Activated CD4-positive, alpha-beta T cell treated with anti-CD3 and anti-CD28 coated beads for 36 hours (primary cell): Measurements from ENCODE around the gene STIM1. TPM values are rescaled to one million over a fixed set of nuclear protein-coding genes. Genes with fewer than 3 reads are reported as not detected.

Experiments used
- ATAC-seq: fragments of 200-7000 bp; cut with Tn5 transposase; one replicate; pipeline ENCODE4 v1.10.0; 2021; ENCODE audit warnings: mild to moderate bottlenecking, moderate library complexity
- CTCF ChIA-PET: fragments of 350-600 bp; sonication (Branson Sonifier 250); formaldehyde crosslinking; loops from one replicate; lab custom pipeline; 2021; ENCODE audit warnings: antibody characterized with exemption; lab: Charles Lee
- POLR2A ChIA-PET: fragments of 350-600 bp; sonication (Branson Sonifier 250); formaldehyde crosslinking; loops from one replicate; lab custom pipeline; 2021; ENCODE audit warnings: antibody characterized with exemption, inconsistent platforms; lab: Charles Lee
- DNase-seq: peaks from one replicate; pipeline ENCODE4 v3.0.0-alpha.2; 2020
- H3K27ac Mint-ChIP-seq: one replicate; pipeline ENCODE4 v1.8.0; 2021; ENCODE audit warnings: mixed read lengths
- H3K27me3 Mint-ChIP-seq: one replicate; pipeline ENCODE4 v1.8.0; 2021; ENCODE audit warnings: mixed read lengths
- H3K36me3 Mint-ChIP-seq: one replicate; pipeline ENCODE4 v1.8.0; 2021; ENCODE audit warnings: low read depth, mixed read lengths
- H3K4me1 Mint-ChIP-seq: one replicate; pipeline ENCODE4 v1.8.0; 2021; ENCODE audit warnings: mixed read lengths
- H3K4me3 Mint-ChIP-seq: one replicate; pipeline ENCODE4 v1.8.0; 2021; ENCODE audit warnings: mild to moderate bottlenecking, moderate library complexity, mixed read lengths
- H3K9me3 Mint-ChIP-seq: one replicate; pipeline ENCODE4 v1.8.0; 2021; ENCODE audit warnings: low read depth, mixed read lengths
- intact Hi-C, 2 experiments: fragments of 100-400 bp; cut with DNase I in 1 of 2; cut with micrococcal nuclease in 1 of 2; formaldehyde crosslinking; loops; one replicate each; pipeline versions ENCODE4 v1.14.2 to v1.15.1; 2022 to 2024; cut with DNase I, micrococcal nuclease
- total RNA-seq, 2 experiments: library from RNA; stranded (reverse); gene quantifications; one replicate each; pipeline ENCODE4 v1.2.3, GENCODE V29; 2021

The STIM1 gene
- total RNA-seq, 2 experiments from 2014 or later: 60.0 to 62.6 TPM

- Mint-ChIP-seq H3K4me1 (peaks cover 84% of the 10 kb centered on the region), H3K4me3 (no peak overlapping the region), H3K27me3 (no peaks in the 10 kb centered on the region), H3K36me3 (peaks cover 29% of the 10 kb centered on the region), H3K27ac (peak overlapping the region; percentile 81), H3K9me3 (peaks cover 8% of the 10 kb centered on the region)
- POLR2A ChIA-PET: no interaction called here
- intact Hi-C loops: loop anchor here in 1 of 2 experiments (5.0 kb wide), 1 partner anchor 124 kb away; no protein-coding TSS in a partner anchor
- CTCF ChIA-PET: interaction anchor here (0.8 to 1.7 kb wide), 6 partner anchors 15 to 131 kb away, joined by 3 to 6 read pairs (median 4); no protein-coding TSS in a partner anchor
- no peak for ATAC-seq
- DNase-seq: no peak
These were observed 87.6 kb downstream of the STIM1 start for GRCh38 chr11:3942956-3943497.

GRCh38 chr11:3944198-3944597 is 88.7 kb downstream of the STIM1 start:
- intact Hi-C loops: loop anchor here in 1 of 2 experiments (5.0 kb wide), 1 partner anchor 123 kb away; no protein-coding TSS in a partner anchor
- POLR2A ChIA-PET: no interaction called here
- Mint-ChIP-seq H3K36me3 (peaks cover 31% of the 10 kb centered on the region), H3K4me1 (peaks cover 89% of the 10 kb centered on the region), H3K4me3 (no peak overlapping the region), H3K27ac (peak overlapping the region; percentile 70), H3K9me3 (peaks cover 8% of the 10 kb centered on the region), H3K27me3 (no peaks in the 10 kb centered on the region)
- CTCF ChIA-PET: interaction anchor here (0.6 to 2.1 kb wide), 5 partner anchors 7 to 129 kb away, joined by 3 to 4 read pairs (median 3); no protein-coding TSS in a partner anchor
- DNase-seq (no peak), ATAC-seq (no peak)

GRCh38 chr11:3946455-3947017 is 91.1 kb downstream of the STIM1 start:
- POLR2A ChIA-PET: no interaction called here
- ATAC-seq (peak; percentile 18), DNase-seq (no peak)
- intact Hi-C loops: loop anchor here in 1 of 2 experiments (1.0 kb wide), 1 partner anchor 13 kb away; no protein-coding TSS in a partner anchor
- CTCF ChIA-PET: interaction anchor here (1.2 to 2.0 kb wide), 3 partner anchors 7 to 97 kb away, joined by 4 to 7 read pairs (median 6); no protein-coding TSS in a partner anchor
- peaks cover 94% of the 10 kb centered on the region for H3K4me1 Mint-ChIP-seq
- peaks cover 8% of the 10 kb centered on the region for H3K9me3 Mint-ChIP-seq
- peak overlapping the region; percentile 34 for H3K4me3 Mint-ChIP-seq
- H3K27me3 Mint-ChIP-seq: no peaks in the 10 kb centered on the region
- peaks cover 37% of the 10 kb centered on the region for H3K36me3 Mint-ChIP-seq
- H3K27ac Mint-ChIP-seq: peak overlapping the region; percentile 88

DNA sequence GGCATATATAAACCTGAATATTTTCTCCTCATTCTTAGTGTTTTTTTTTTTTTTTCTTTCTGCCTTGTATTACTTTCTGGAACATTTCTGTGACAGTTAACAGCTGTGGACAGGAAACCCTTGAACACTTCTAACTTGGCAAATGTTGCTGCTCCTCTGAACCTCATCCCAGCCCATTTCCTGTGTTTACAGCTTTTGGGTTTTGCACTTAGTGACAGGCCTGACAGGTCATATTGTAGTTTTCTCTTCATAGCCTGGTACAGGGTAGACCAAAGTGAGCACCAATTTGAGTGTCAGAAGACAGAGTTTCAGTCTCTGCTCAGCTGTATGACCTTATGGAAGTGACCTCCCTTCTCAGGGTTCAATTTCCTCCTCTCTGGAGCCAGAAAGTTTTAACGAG is 91.6 kb downstream of the STIM1 start:
- H3K36me3 Mint-ChIP-seq: peaks cover 37% of the 10 kb centered on the region
- H3K4me3 Mint-ChIP-seq: peak overlapping the region; percentile 34
- ChIA-PET POLR2A (interaction anchor here (0.7 to 1.3 kb wide), 2 partner anchors 91 to 92 kb away, joined by 4 read pairs; partner anchors contain the start of gene STIM1), CTCF (interaction anchor here (0.6 to 2.0 kb wide), 6 partner anchors 8 to 1159 kb away, joined by 3 to 7 read pairs (median 5); no protein-coding TSS in a partner anchor)
- H3K27ac Mint-ChIP-seq: peak overlapping the region; percentile 88
- DNase-seq (peak; percentile 60), ATAC-seq (peak; percentile 85)
- H3K4me1 Mint-ChIP-seq: peaks cover 94% of the 10 kb centered on the region
- no peaks in the 10 kb centered on the region for H3K27me3 Mint-ChIP-seq
- peaks cover 8% of the 10 kb centered on the region for H3K9me3 Mint-ChIP-seq
- intact Hi-C loops: loop anchor here in 1 of 2 experiments (1.0 kb wide), 1 partner anchor 12 kb away; no protein-coding TSS in a partner anchor

DNA sequence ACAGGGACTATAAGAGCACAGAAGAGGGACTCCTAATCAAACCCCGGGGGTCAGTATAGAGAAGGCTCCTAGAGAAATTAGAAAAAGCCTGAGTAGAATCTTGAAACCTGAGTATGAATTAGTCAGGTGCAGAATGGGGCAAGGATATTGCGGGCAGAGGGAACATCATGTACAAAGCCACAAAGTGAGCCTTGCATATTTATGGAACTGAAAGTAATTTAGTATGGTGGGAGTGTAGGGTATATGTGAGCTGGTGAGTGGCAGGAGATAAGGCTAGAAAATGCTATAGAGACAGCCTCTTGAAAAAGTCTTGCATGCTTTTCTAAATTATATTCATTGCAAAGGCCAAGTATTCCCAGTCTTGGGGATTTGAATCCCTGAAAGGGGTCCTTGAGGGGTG is 93.7 kb downstream of the STIM1 start:
- peak; percentile 48 for DNase-seq

DNA sequence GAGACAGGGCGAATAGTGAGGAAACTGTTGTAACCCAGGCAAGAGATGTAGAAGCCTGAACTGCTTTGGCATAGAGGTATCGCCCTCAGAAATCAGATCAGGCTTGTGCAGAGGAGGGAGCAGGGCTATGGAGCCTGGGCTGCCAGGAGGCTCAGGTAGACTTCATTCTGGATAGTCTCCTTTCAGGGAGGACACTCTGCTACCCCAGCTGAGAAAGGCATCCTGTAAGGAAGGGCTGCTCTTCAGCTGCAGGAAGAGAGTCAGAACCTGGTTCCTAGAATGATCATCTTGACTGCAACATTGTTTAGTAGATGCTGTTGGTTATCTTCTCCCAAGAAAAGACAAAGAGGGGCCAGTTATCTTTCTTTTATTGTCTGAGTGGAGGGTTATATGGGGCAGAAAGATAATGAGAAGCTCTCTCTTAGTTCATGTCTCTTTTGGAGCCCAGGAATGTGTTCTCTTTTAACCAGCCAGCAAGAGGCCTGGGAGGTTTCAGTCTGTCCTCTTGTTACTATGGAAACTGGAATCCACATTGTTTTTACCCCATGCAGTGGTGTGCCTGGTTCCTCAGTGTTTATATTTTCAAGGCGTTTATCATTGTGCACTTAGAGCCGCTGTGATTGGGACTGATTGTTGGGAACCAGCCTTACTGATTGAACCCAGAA is 95.7 kb downstream of the STIM1 start:
- POLR2A ChIA-PET: interaction anchor here (0.6 kb wide), 1 partner anchor 65 kb away, joined by 3 read pairs; no protein-coding TSS in a partner anchor
- Mint-ChIP-seq H3K4me1 (peaks cover 96% of the 10 kb centered on the region), H3K36me3 (peaks cover 34% of the 10 kb centered on the region), H3K4me3 (no peak overlapping the region), H3K27me3 (no peaks in the 10 kb centered on the region), H3K27ac (peak overlapping the region; percentile 79), H3K9me3 (peaks cover 3% of the 10 kb centered on the region)
- CTCF ChIA-PET: interaction anchor here (0.8 to 3.8 kb wide), 6 partner anchors 25 to 541 kb away, joined by 4 to 15 read pairs (median 6); partner anchors contain the start of gene STIM1
- no peak for ATAC-seq
- DNase-seq: no peak
- intact Hi-C loops: no loop called here

More for the DNA sequence above, 93.7 kb downstream of the STIM1 start:
- H3K36me3 Mint-ChIP-seq: peaks cover 45% of the 10 kb centered on the region
- H3K4me1 Mint-ChIP-seq: peaks cover 93% of the 10 kb centered on the region
- H3K27me3 Mint-ChIP-seq: no peaks in the 10 kb centered on the region
- ChIA-PET CTCF (interaction anchor here (1.0 to 1.3 kb wide), 3 partner anchors 90 to 124 kb away, joined by 3 to 7 read pairs (median 6); no protein-coding TSS in a partner anchor), POLR2A (interaction anchor here (0.7 kb wide), 1 partner anchor 21 kb away, joined by 3 read pairs; no protein-coding TSS in a partner anchor)
- peak; percentile 37 for ATAC-seq
- intact Hi-C loops: loop anchor here in 1 of 2 experiments (2.0 kb wide), 1 partner anchor 92 kb away; no protein-coding TSS in a partner anchor
- peak overlapping the region; percentile 82 for H3K27ac Mint-ChIP-seq
- no peak overlapping the region for H3K4me3 Mint-ChIP-seq
- H3K9me3 Mint-ChIP-seq: peaks cover 8% of the 10 kb centered on the region

DNA sequence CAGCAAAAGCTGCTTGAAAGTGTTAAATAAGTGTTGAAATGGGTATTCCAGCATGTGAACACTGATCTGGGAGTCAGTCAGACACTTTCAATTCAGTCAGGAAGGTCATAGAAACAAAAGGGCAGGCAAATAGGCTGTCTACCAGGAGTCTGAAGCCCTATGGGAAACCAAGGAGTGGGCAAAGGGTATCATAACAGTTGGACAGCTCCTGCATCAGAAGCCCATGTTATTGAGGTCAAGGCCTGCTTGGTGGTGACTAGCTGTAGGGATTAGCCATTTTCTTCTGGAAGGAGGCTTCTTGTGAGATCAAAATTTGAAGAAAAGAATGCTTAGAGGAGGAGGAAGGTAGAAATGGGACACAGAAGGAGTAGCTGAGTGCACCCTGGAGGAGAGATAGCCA is 97.3 kb downstream of the STIM1 start:
- H3K4me1 Mint-ChIP-seq: peaks cover 92% of the 10 kb centered on the region
- no peaks in the 10 kb centered on the region for H3K9me3 Mint-ChIP-seq
- ChIA-PET POLR2A (interaction anchor here (0.9 kb wide), 1 partner anchor 47 kb away, joined by 3 read pairs; no protein-coding TSS in a partner anchor), CTCF (interaction anchor here (0.7 to 3.8 kb wide), 4 partner anchors 15 to 121 kb away, joined by 3 to 15 read pairs (median 6); no protein-coding TSS in a partner anchor)
- H3K27ac Mint-ChIP-seq: peak overlapping the region; percentile 100
- peaks cover 26% of the 10 kb centered on the region for H3K36me3 Mint-ChIP-seq
- intact Hi-C loops: no loop called here
- ATAC-seq (no peak), DNase-seq (no peak)
- no peaks in the 10 kb centered on the region for H3K27me3 Mint-ChIP-seq
- H3K4me3 Mint-ChIP-seq: no peak overlapping the region

DNA sequence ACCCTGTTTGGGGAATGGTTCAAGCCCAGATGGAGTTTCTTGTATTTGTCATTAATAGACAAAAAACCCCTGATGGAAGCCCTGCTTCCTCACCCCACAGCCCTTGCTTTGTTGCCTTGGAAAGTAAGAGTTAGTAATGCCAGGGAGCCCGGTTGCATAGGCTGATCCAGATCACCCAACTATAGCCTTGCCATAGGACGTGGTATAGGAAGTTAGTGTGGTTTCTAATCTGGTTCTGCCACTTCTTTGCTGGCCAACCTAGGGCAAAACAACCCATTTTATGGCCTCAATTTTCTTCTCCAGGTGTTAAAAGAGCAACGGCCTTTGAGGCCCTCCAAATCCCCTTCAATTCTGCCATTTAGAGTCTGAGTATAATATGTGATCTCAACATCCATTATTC is 97.9 kb downstream of the STIM1 start:
- ATAC-seq (no peak), DNase-seq (no peak)
- POLR2A ChIA-PET: no interaction called here
- H3K4me3 Mint-ChIP-seq: peak overlapping the region; percentile 24
- peak overlapping the region; percentile 100 for H3K27ac Mint-ChIP-seq
- peaks cover 92% of the 10 kb centered on the region for H3K4me1 Mint-ChIP-seq
- H3K9me3 Mint-ChIP-seq: no peaks in the 10 kb centered on the region
- CTCF ChIA-PET: interaction anchor here (0.7 to 3.8 kb wide), 3 partner anchors 16 to 103 kb away, joined by 3 to 15 read pairs (median 5); no protein-coding TSS in a partner anchor
- intact Hi-C loops: no loop called here
- H3K36me3 Mint-ChIP-seq: peaks cover 24% of the 10 kb centered on the region
- H3K27me3 Mint-ChIP-seq: no peaks in the 10 kb centered on the region

DNA sequence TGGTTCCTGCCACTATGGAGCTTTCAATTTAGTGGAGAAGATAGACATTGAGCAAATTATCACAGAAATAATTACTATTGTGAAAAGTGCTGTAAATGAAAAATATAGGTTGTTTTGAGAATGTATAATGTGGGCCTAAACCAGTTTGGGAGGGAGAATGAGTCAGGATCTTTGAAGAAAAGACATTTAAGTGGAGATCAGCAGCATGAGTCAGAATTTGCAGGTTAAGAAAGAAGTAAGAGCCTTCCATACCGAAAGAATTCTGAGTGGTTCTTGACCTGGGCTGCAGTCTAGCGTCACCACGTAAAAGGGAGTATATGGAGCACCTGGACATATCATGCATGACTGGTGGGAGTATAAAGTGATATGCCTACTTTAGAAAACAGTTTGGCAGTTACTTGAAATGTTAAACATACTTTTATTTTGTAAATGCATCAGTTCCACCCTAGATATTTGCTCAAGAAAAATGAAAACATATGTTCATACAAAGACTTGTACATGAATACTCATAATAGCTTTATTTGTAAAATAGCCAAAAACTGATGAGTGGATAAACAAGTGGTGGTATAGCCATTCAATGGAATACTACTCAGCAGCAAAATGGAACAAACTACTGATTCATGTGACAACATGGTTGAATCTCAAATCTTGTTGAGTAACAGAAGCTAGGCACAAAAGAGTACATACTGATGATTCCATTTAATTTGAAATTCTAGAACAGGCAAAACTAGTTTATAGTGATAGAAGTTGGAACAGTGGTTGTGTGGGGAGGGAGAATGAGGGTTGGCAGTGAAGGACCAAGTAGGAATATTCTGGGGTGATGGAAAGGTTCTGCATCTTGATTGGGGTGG is 99.2 kb downstream of the STIM1 start:
- ChIA-PET CTCF (interaction anchor here (0.8 to 1.9 kb wide), 8 partner anchors 12 to 118 kb away, joined by 3 to 8 read pairs (median 4); no protein-coding TSS in a partner anchor), POLR2A (no interaction called here)
- ATAC-seq (peak; percentile 64), DNase-seq (no peak)
- H3K36me3 Mint-ChIP-seq: peaks cover 20% of the 10 kb centered on the region
- H3K27ac Mint-ChIP-seq: peak overlapping the region; percentile 100
- H3K4me3 Mint-ChIP-seq: peak overlapping the region; percentile 36
- intact Hi-C loops: loop anchor here (1.0 to 5.0 kb wide), 9 partner anchors 14 to 113 kb away; partner anchors contain the start of gene STIM1 (in 2 of the 2)
- peaks cover 92% of the 10 kb centered on the region for H3K4me1 Mint-ChIP-seq
- no peaks in the 10 kb centered on the region for H3K27me3 Mint-ChIP-seq
- H3K9me3 Mint-ChIP-seq: no peaks in the 10 kb centered on the region

DNA sequence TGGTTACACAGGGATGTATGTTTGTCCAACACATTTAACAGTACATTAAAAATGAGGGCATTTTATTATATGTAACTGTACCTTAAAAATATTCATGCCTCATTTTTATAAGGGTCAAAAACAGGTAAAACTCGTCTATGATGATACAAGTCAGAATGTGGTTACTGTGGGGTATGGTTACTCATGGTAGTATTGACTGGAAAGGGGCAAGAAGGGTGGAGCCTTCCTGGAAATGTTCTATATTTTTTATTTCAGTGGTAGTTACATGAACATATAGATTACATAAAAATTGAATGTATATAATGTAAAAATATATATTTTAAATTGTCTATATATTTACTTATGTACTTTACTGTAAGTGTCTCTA is 99.8 kb downstream of the STIM1 start:
- H3K9me3 Mint-ChIP-seq: no peaks in the 10 kb centered on the region
- intact Hi-C loops: loop anchor here (1.0 to 5.0 kb wide), 6 partner anchors 14 to 100 kb away; partner anchors contain the start of gene STIM1 (in 2 of the 2)
- CTCF ChIA-PET: interaction anchor here (0.8 to 1.9 kb wide), 6 partner anchors 12 to 118 kb away, joined by 3 to 8 read pairs (median 5); no protein-coding TSS in a partner anchor
- H3K4me3 Mint-ChIP-seq: peak overlapping the region; percentile 36
- ATAC-seq (peak; percentile 31), DNase-seq (no peak)
- peak overlapping the region; percentile 100 for H3K27ac Mint-ChIP-seq
- peaks cover 92% of the 10 kb centered on the region for H3K4me1 Mint-ChIP-seq
- no peaks in the 10 kb centered on the region for H3K27me3 Mint-ChIP-seq
- H3K36me3 Mint-ChIP-seq: peaks cover 17% of the 10 kb centered on the region
- POLR2A ChIA-PET: no interaction called here
